ENCODE measurements around the gene MAVS.
A peak's percentile ranks its signal among the peaks of the same experiment; 100 is the strongest.
"Not testable (repeated sequence)": the region's sequence is repeated elsewhere in the genome, so short reads cannot be mapped to it uniquely, and the experiment has no call there.

MAVS gene

DNA sequence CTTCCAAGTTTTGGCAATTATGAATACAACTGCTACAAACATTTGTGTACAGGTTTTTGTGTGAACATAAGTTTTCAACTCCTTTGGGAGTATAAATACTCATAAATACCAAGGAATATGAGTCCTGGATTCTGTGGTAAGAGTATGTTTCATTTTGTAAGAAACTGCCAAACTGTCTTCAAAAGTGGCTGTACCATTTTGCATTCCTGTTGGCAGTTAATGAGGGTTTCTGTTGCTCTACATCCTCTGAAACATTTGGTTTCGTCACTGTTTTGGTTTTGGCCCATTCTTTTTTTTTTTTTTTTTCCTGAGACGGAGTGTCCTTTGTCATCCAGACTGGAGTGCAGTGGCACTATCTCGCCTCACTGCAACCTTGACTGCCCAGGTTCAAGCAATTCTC lies 17.8 kb upstream of the MAVS start:
- no peak for DNase-seq (ENCODE audit: low read depth in 1 of 2, low spot score in 1 of 2)
- Histone ChIP-seq H3K27ac (replicated peaks) (peak overlapping the region; percentile 66), H3K4me3 (replicated peaks; ENCODE audit: insufficient read depth, low read length) (no peak overlapping the region), H3K27me3 (ENCODE audit: insufficient read depth, poor library complexity, severe bottlenecking) (no peaks in the 10 kb centered on the region)
- TF ChIP-seq GABPA (IDR thresholded peaks at IDR 0.05; ENCODE audit: low read depth), result no peak
- no peak for TF ChIP-seq POLR2AphosphoS5 (IDR thresholded peaks at IDR 0.05; ENCODE audit: low read depth)
- TF ChIP-seq SPI1 (IDR thresholded peaks at IDR 0.05; ENCODE audit: borderline replicate concordance, low read depth), result no peak
- TF ChIP-seq, protein P1, sequence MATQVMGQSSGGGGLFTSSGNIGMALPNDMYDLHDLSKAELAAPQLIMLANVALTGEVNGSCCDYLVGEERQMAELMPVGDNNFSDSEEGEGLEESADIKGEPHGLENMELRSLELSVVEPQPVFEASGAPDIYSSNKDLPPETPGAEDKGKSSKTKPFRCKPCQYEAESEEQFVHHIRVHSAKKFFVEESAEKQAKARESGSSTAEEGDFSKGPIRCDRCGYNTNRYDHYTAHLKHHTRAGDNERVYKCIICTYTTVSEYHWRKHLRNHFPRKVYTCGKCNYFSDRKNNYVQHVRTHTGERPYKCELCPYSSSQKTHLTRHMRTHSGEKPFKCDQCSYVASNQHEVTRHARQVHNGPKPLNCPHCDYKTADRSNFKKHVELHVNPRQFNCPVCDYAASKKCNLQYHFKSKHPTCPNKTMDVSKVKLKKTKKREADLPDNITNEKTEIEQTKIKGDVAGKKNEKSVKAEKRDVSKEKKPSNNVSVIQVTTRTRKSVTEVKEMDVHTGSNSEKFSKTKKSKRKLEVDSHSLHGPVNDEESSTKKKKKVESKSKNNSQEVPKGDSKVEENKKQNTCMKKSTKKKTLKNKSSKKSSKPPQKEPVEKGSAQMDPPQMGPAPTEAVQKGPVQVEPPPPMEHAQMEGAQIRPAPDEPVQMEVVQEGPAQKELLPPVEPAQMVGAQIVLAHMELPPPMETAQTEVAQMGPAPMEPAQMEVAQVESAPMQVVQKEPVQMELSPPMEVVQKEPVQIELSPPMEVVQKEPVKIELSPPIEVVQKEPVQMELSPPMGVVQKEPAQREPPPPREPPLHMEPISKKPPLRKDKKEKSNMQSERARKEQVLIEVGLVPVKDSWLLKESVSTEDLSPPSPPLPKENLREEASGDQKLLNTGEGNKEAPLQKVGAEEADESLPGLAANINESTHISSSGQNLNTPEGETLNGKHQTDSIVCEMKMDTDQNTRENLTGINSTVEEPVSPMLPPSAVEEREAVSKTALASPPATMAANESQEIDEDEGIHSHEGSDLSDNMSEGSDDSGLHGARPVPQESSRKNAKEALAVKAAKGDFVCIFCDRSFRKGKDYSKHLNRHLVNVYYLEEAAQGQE (IDR thresholded peaks at IDR 0.05; ENCODE audit: insufficient replicate concordance, low read depth), result no peak
- TF ChIP-seq, protein P2, sequence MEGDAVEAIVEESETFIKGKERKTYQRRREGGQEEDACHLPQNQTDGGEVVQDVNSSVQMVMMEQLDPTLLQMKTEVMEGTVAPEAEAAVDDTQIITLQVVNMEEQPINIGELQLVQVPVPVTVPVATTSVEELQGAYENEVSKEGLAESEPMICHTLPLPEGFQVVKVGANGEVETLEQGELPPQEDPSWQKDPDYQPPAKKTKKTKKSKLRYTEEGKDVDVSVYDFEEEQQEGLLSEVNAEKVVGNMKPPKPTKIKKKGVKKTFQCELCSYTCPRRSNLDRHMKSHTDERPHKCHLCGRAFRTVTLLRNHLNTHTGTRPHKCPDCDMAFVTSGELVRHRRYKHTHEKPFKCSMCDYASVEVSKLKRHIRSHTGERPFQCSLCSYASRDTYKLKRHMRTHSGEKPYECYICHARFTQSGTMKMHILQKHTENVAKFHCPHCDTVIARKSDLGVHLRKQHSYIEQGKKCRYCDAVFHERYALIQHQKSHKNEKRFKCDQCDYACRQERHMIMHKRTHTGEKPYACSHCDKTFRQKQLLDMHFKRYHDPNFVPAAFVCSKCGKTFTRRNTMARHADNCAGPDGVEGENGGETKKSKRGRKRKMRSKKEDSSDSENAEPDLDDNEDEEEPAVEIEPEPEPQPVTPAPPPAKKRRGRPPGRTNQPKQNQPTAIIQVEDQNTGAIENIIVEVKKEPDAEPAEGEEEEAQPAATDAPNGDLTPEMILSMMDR (IDR thresholded peaks at IDR 0.05; ENCODE audit: insufficient read depth, low read length), result no peak

DNA sequence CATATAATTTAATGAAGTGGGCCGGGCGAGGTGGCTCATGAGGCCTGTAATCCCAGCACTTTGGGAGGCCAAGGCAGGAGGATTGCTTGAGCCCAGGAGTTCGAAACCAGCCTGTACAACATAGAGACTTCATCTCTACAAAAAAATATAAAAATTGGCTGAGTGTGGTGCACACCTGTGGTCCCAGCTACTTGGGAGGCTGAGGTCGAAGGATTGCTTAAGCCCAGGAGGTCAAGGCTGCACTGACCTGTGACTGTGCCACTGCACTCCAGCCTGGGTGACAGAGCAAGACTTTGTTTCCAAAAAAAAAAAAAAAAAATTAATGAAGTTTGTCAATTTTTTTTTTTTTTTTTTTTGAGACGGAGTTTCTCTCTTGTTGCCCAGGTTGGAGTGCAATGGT lies 16.7 kb upstream of the MAVS start:
- H3K27ac ChIP-seq (replicated peaks); DNase-seq (ENCODE audit: low read depth in 1 of 2, low spot score in 1 of 2); H3K4me3 ChIP-seq (replicated peaks; ENCODE audit: insufficient read depth, low read length); H3K27me3 ChIP-seq (ENCODE audit: insufficient read depth, poor library complexity, severe bottlenecking): not testable (repeated sequence)

DNA sequence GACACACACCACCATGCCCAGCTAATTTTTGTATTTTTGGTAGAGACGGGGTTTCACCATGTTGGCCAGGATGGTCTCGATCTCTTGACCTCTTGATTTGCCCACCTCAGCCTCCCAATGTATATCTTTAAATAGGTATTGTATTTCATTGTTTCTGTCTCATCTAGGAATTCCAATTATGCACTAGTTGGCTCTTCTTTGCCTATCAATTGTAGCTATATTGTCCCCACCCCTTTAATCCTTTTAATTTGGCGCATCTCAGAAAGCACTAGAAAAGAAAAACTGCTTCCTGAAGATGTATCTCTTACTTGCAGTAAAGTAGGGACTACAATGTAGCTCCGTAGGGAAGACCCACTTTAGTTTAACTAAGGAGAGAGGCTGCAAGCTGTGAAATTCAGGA lies 10.5 kb upstream of the MAVS start:
- DNase-seq (ENCODE audit: low read depth in 1 of 2, low spot score in 1 of 2), result no peak
- Histone ChIP-seq H3K27me3 (ENCODE audit: insufficient read depth, poor library complexity, severe bottlenecking) (no peaks in the 10 kb centered on the region), H3K27ac (replicated peaks) (no peak overlapping the region), H3K4me3 (replicated peaks; ENCODE audit: insufficient read depth, low read length) (no peak overlapping the region)
- TF ChIP-seq GABPA (IDR thresholded peaks at IDR 0.05; ENCODE audit: low read depth) (no peak), SPI1 (IDR thresholded peaks at IDR 0.05; ENCODE audit: borderline replicate concordance, low read depth) (no peak), POLR2AphosphoS5 (IDR thresholded peaks at IDR 0.05; ENCODE audit: low read depth) (no peak)
- TF ChIP-seq, protein P2 (IDR thresholded peaks at IDR 0.05; ENCODE audit: insufficient read depth, low read length), result no peak
- TF ChIP-seq, protein P1 (IDR thresholded peaks at IDR 0.05; ENCODE audit: insufficient replicate concordance, low read depth), result no peak

DNA sequence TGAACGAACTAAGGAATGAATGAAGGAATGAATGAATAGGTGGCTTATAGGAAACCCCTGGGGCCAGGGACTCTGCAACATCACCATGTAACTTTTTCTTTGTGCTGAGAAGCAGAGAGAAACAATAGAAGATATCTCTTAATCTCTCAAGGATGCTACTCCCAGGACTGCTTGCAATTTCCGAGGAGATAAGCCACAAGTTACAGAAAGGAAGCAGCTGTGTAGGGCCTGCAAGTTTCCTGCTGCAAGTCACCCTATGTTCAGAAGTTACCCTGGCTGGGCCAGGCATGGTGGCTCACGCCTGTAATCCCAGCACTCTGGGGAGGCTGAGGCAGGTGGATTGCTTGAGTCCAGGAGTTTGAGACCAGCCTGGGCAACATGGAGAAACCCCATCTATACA lies 7.3 kb upstream of the MAVS start:
- H3K27ac ChIP-seq (replicated peaks), result peak overlapping the region; percentile 69
- TF ChIP-seq SPI1 (IDR thresholded peaks at IDR 0.05; ENCODE audit: borderline replicate concordance, low read depth) (no peak; the same call in 1 of the 2 replicates), POLR2AphosphoS5 (IDR thresholded peaks at IDR 0.05; ENCODE audit: low read depth) (peak; percentile 88), GABPA (IDR thresholded peaks at IDR 0.05; ENCODE audit: low read depth) (peak; percentile 22; the same call in 1 of the 2 replicates)
- TF ChIP-seq, protein P1 (IDR thresholded peaks at IDR 0.05; ENCODE audit: insufficient replicate concordance, low read depth), result no peak
- TF ChIP-seq, protein P2 (IDR thresholded peaks at IDR 0.05; ENCODE audit: insufficient read depth, low read length), result no peak
- no peaks in the 10 kb centered on the region for H3K27me3 ChIP-seq (ENCODE audit: insufficient read depth, poor library complexity, severe bottlenecking)
- DNase-seq (ENCODE audit: low read depth in 1 of 2, low spot score in 1 of 2), result peak in 1 of 2 experiments; percentile 82
- H3K4me3 ChIP-seq (replicated peaks; ENCODE audit: insufficient read depth, low read length), result no peak overlapping the region

DNA sequence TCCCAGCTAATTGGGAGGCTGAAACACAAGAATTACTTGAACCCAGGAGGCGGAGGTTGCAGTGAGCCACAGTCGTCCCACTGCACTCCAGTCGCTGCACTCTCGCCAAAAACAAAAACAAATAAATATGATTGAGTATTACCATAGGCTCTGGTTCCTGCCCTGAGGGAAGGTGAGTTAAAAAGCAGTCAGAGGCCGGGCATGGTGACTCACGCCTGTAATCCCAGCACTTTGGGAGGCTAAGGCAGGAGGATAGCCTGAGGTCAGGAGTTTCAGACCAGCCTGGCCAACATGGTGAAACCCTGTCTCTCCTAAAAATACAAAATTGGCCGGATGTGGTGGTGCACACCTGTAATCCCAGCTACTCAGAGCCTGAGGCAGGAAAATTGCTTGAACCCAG lies 6.4 kb upstream of the MAVS start:
- H3K27ac ChIP-seq (replicated peaks), result peak overlapping the region; percentile 69
- not testable (repeated sequence) for DNase-seq (ENCODE audit: low read depth in 1 of 2, low spot score in 1 of 2); H3K4me3 ChIP-seq (replicated peaks; ENCODE audit: insufficient read depth, low read length)

More for the DNA sequence above, 6.4 kb upstream of the MAVS start:
- H3K27me3 ChIP-seq (ENCODE audit: insufficient read depth, poor library complexity, severe bottlenecking), result not testable (repeated sequence)
